ENCODE measurements around the gene ALG1.

ALG1 gene

GRCh38 chr16:5030251-5030870 is 41.3 kb upstream of the ALG1 start:
- H3K36me3 ChIP-seq (ENCODE audit: insufficient read depth, low read length) = no peaks in the 10 kb centered on the region
- no peak for DNase-seq (ENCODE audit: low read depth, low spot score)
- TF ChIP-seq POLR2AphosphoS5 (IDR thresholded peaks at IDR 0.05; ENCODE audit: borderline replicate concordance, low read depth, low read length) = no peak
- no peak for TF ChIP-seq FOXP2 (optimal IDR thresholded peaks at IDR 0.05; ENCODE audit: control extremely low read depth, extremely low read length, insufficient read depth)
- TF ChIP-seq EZH2 (IDR thresholded peaks at IDR 0.05) = no peak

GRCh38 chr16:5031601-5032000 is 40.0 kb upstream of the ALG1 start:
- Histone ChIP-seq H3K9me3 (ENCODE audit: low read depth, low read length) (no peaks in the 10 kb centered on the region), H3K36me3 (ENCODE audit: insufficient read depth, low read length) (no peaks in the 10 kb centered on the region), H3K9ac (ENCODE audit: insufficient read length) (no peak overlapping the region), H3K4me3 (no peak overlapping the region), H3K27ac (no peak overlapping the region)
- no peak for TF ChIP-seq FOXP2 (optimal IDR thresholded peaks at IDR 0.05; ENCODE audit: control extremely low read depth, extremely low read length, insufficient read depth)
- TF ChIP-seq EZH2 (IDR thresholded peaks at IDR 0.05) = no peak
- no peak for TF ChIP-seq POLR2AphosphoS5 (IDR thresholded peaks at IDR 0.05; ENCODE audit: borderline replicate concordance, low read depth, low read length)
- DNase-seq (ENCODE audit: low read depth, low spot score) = no peak

More at GRCh38 chr16:5030251-5030870, 41.3 kb upstream of the ALG1 start:
- Histone ChIP-seq H3K9ac (ENCODE audit: insufficient read length) (no peak overlapping the region), H3K9me3 (ENCODE audit: low read depth, low read length) (no peaks in the 10 kb centered on the region), H3K27ac (no peak overlapping the region), H3K4me3 (no peak overlapping the region)

DNA sequence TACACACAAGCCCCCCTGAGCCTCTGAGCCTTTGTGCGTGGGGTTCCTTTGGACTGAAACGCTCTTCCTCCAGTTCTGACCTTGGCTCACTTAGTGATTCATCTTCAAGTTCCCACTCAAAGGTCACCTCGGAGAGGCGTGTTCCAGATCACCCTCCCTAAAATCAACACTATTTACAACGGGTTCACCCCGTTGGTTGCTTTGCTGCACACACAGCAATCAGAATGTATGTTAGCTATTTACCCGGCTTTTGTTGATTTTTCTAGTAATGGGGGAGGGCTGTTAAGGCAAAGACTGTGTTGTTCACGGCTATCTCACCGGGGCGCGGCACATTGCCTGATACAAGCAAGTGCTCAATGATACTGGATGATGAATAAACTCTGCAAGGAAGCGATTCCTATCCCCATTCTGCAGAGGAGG is 38.9 kb upstream of the ALG1 start:
- Histone ChIP-seq H3K9me3 (ENCODE audit: low read depth, low read length) (no peaks in the 10 kb centered on the region), H3K4me3 (peak overlapping the region; percentile 76), H3K9ac (ENCODE audit: insufficient read length) (peak overlapping the region; percentile 50), H3K36me3 (ENCODE audit: insufficient read depth, low read length) (no peaks in the 10 kb centered on the region), H3K27ac (no peak overlapping the region)
- TF ChIP-seq FOXP2 (optimal IDR thresholded peaks at IDR 0.05; ENCODE audit: control extremely low read depth, extremely low read length, insufficient read depth) = no peak
- TF ChIP-seq POLR2AphosphoS5 (IDR thresholded peaks at IDR 0.05; ENCODE audit: borderline replicate concordance, low read depth, low read length) = no peak
- TF ChIP-seq EZH2 (IDR thresholded peaks at IDR 0.05) = no peak
- no peak for DNase-seq (ENCODE audit: low read depth, low spot score)

DNA sequence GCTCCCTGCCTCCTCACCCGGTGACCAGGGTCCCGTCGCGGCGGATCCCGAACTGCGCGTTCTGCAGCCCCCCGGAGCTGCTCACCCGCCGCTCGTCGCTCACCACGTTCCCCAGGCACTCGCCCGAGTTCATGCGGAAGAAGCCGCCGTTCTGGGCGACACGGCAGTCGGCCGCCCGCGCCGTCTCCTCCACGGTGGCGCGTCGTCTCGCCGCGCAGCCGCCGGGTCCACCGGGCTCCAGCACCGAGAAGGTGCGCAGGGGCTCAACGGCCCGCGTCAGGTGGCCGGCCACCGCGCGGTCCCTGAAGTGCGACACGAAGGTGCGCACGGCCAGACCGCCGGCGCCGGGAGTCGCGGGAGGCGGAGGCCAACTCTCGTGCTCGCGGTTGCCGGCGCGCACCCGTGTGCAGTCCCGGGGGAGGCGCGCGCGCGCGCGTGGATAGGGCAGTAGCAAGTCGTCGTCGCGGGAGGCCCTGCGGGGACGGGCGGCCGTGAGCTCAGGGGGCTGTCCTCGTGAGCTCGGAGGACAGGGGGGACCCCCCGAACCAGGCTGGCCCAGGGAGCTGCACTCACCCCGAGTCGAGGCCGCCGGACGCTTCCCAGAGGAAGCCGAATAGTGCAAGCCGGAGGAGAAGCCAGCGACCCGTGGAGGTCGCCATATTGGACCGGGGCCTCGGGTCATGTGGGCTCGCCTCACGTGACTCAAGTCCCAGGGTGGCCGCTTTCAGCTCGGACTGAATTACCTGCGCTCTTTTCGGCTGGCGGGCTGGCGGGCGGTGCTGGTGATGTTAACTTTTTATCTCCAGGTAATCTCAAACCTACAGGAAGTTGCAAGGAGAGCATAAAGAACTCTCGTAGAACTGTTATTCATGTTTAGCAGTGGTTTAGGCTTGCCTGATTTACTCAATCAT is 38.1 kb upstream of the ALG1 start, which contains the start of gene NAGPA:
TSS of gene NAGPA (minus strand) at position 680 of the 911 bp plus-strand sequence. CDS start at position 659, 21 bp downstream.
- Histone ChIP-seq H3K36me3 (ENCODE audit: insufficient read depth, low read length) (no peaks in the 10 kb centered on the region), H3K27ac (no peak within 1 kb of the TSS), H3K4me3 (peak within 1 kb of the TSS; percentile 76), H3K9me3 (ENCODE audit: low read depth, low read length) (no peaks in the 10 kb centered on the region), H3K9ac (ENCODE audit: insufficient read length) (peak within 1 kb of the TSS; percentile 50)
- TF ChIP-seq POLR2AphosphoS5 (IDR thresholded peaks at IDR 0.05; ENCODE audit: borderline replicate concordance, low read depth, low read length) (peak; percentile 58; the same call in 1 of the 2 replicates), FOXP2 (optimal IDR thresholded peaks at IDR 0.05; ENCODE audit: control extremely low read depth, extremely low read length, insufficient read depth) (no peak)
- no peak for DNase-seq (ENCODE audit: low read depth, low spot score)

DNA sequence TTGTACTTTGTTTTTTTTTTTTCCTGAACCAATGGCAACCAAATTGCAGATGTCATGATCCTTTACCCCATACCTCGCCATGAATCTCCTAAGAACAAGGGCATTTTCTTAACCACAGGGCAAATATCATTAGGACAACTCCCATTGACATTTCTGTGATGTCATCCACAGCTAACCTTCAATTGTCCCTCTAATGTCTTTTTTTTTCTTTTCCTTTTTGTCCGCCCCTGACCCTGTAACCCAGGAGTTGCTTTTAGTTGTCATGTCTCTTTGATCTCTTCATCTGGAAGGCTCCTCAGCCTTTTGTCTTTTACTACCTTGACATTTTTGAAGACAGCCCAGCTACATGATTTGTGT is 37.5 kb upstream of the ALG1 start:
- TF ChIP-seq EZH2 (IDR thresholded peaks at IDR 0.05) = no peak
- TF ChIP-seq FOXP2 (optimal IDR thresholded peaks at IDR 0.05; ENCODE audit: control extremely low read depth, extremely low read length, insufficient read depth) = no peak
- no peak for TF ChIP-seq POLR2AphosphoS5 (IDR thresholded peaks at IDR 0.05; ENCODE audit: borderline replicate concordance, low read depth, low read length)
- Histone ChIP-seq H3K36me3 (ENCODE audit: insufficient read depth, low read length) (no peaks in the 10 kb centered on the region), H3K27ac (no peak overlapping the region), H3K9ac (ENCODE audit: insufficient read length) (peak overlapping the region; percentile 50), H3K9me3 (ENCODE audit: low read depth, low read length) (no peaks in the 10 kb centered on the region), H3K4me3 (peak overlapping the region; percentile 76)
- no peak for DNase-seq (ENCODE audit: low read depth, low spot score)

GRCh38 chr16:5035909-5036227 is 35.8 kb upstream of the ALG1 start:
- no peak for DNase-seq (ENCODE audit: low read depth, low spot score)
- Histone ChIP-seq H3K9ac (ENCODE audit: insufficient read length) (no peak overlapping the region), H3K27ac (no peak overlapping the region), H3K9me3 (ENCODE audit: low read depth, low read length) (no peaks in the 10 kb centered on the region), H3K36me3 (ENCODE audit: insufficient read depth, low read length) (no peaks in the 10 kb centered on the region), H3K4me3 (no peak overlapping the region)
- TF ChIP-seq FOXP2 (optimal IDR thresholded peaks at IDR 0.05; ENCODE audit: control extremely low read depth, extremely low read length, insufficient read depth) (no peak), POLR2AphosphoS5 (IDR thresholded peaks at IDR 0.05; ENCODE audit: borderline replicate concordance, low read depth, low read length) (no peak), EZH2 (IDR thresholded peaks at IDR 0.05) (no peak)

DNA sequence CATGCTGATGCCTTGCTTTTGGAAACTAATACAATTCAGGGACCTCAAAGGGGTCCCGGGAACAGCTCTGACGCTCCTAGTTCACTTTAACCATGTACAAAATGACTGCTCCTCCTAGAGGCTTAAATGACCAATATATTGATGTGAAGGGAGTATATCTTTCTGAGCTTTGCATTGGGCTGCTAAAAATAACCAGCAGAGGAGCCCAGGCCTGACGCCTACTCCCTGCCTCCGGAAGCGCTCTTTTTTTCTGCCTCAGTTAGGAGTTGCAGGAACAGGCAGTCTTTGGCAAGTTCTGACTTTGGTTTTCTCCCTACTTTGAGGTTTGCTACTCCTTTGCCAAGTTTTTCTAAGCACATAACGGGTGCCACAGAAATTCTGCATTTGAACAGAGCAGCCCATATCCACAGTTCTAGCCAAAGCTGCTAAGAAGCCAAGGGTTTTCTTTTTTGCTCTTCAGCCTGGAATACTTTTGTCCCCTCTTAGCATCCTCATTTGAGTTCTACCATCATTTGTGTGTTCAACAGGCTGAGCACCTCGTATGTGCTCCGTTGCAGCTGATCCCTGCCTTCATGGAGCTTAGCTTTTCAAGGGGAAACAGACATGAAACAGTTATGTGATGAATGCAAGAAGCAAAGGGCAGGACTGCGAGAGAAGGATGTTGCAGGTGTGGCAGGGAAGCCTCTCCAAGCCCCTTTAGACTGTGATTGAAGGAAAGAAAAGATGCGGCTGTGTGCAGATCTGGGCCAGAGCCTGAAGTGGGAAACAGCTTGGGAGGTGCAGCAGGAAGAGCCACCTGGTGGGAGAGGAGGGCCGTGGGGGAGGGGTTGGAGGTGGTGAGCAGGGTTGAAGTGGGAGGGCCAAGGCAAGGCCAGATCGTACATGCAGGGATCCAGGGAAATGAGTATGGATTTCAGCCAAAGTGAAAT is 35.2 kb upstream of the ALG1 start:
- Histone ChIP-seq H3K9ac (ENCODE audit: insufficient read length) (no peak overlapping the region), H3K27ac (no peak overlapping the region), H3K36me3 (ENCODE audit: insufficient read depth, low read length) (no peaks in the 10 kb centered on the region)

More for the DNA sequence above, 35.2 kb upstream of the ALG1 start:
- Histone ChIP-seq H3K4me3 (no peak overlapping the region), H3K9me3 (ENCODE audit: low read depth, low read length) (no peaks in the 10 kb centered on the region)
- TF ChIP-seq POLR2AphosphoS5 (IDR thresholded peaks at IDR 0.05; ENCODE audit: borderline replicate concordance, low read depth, low read length) (no peak), FOXP2 (optimal IDR thresholded peaks at IDR 0.05; ENCODE audit: control extremely low read depth, extremely low read length, insufficient read depth) (no peak), EZH2 (IDR thresholded peaks at IDR 0.05) (no peak)
- no peak for DNase-seq (ENCODE audit: low read depth, low spot score)

Measured in SK-N-MC (cell line).